ENCODE results near the gene HNRNPL. TPM values are rescaled to one million over a fixed set of nuclear protein-coding genes. Genes with fewer than 3 reads are reported as not detected.

Gene HNRNPL
- polyA plus RNA-seq, 2 of the 4 experiments (the other 2 are of a cell fraction), result 380 to 487 TPM

DNA sequence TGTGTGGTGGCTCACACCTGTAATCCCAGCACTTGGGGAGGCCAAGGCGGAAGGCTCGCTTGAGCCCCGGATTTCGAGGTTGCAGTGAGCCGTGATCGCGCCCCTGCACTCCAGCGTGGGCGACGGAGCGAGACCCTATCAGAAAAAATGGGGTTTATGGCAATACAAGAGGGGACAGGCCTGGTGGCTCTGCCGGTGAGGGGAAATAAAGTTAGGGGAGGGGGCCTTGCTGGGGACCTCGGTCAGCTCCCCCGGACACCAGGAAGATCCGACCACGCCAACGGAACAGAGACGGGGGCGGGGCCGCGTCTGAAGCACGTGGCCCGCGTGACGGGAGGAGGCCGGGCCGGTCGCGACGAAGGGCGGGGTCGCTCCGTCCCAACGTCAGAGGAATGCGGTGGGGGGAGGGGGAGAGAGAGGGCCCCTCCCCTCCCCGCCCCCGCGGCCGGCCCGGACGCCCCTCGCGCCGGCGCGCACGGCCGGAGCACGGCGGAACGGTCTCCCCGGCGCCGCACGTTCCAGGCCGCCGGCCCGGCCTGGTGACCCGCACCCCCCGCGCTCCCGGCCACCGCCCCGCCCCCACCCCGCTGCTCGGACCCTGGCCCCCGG lies 1.9 kb upstream of the HNRNPL start (continued):
- TF ChIP-seq NR3C1 (IDR thresholded peaks at IDR 0.05), result no peak
- no peak; the same call in none of the 2 replicates for TF ChIP-seq HEYL (CRISPR knock-in tag; IDR thresholded peaks at IDR 0.05)
- no peak for TF ChIP-seq FOSL2 (IDR thresholded peaks at IDR 0.05)
- no peak; the same call in 1 of the 2 replicates for TF ChIP-seq FOSL2 (CRISPR knock-in tag; IDR thresholded peaks at IDR 0.05)
- TF ChIP-seq BHLHE40 (IDR thresholded peaks at IDR 0.05; ENCODE audit: low read depth, low read length), result peak; percentile 86
- peak; percentile 77; the same call in 1 of the 2 replicates for TF ChIP-seq FOXS1 (CRISPR knock-in tag; IDR thresholded peaks at IDR 0.05)
- no peak for TF ChIP-seq NFE2L2 (conservative IDR thresholded peaks at IDR 0.05; ENCODE audit: low read length)
- peak; percentile 94 for TF ChIP-seq HOXB5 (CRISPR knock-in tag; IDR thresholded peaks at IDR 0.05)
- peak; percentile 99 for TF ChIP-seq MYC (IDR thresholded peaks at IDR 0.05; ENCODE audit: borderline replicate concordance, low read length)
- TF ChIP-seq ESRRA (IDR thresholded peaks at IDR 0.05; ENCODE audit: borderline replicate concordance, low read length), result no peak
- no peak for TF ChIP-seq ZSCAN20 (CRISPR knock-in tag; IDR thresholded peaks at IDR 0.05)
- peak; percentile 95 for TF ChIP-seq HOXB13 (CRISPR knock-in tag; IDR thresholded peaks at IDR 0.05; ENCODE audit: low read depth)
- no peak for TF ChIP-seq CEBPB (IDR thresholded peaks at IDR 0.05)
- peak; percentile 94; the same call in 1 of the 2 replicates for TF ChIP-seq TP53 (CRISPR knock-in tag; IDR thresholded peaks at IDR 0.05)
- TF ChIP-seq KDM1A (IDR thresholded peaks at IDR 0.05; ENCODE audit: low read depth), result 0 out of 2 replicates have a peak, but pooled peaks have one; percentile 15
- peak; percentile 22; the same call in 2 of the 3 replicates for TF ChIP-seq SMC3 (IDR thresholded peaks at IDR 0.05)
- TF ChIP-seq MAZ (IDR thresholded peaks at IDR 0.05; ENCODE audit: borderline replicate concordance, low read depth, low read length), result peak; percentile 97
- TF ChIP-seq CHD2 (IDR thresholded peaks at IDR 0.05; ENCODE audit: low read length, partially characterized antibody), result peak; percentile 76
- TF ChIP-seq RARB (CRISPR knock-in tag; IDR thresholded peaks at IDR 0.05), result no peak
- no peak for TF ChIP-seq MAFK (IDR thresholded peaks at IDR 0.05; ENCODE audit: partially characterized antibody)
- peak; percentile 44; the same call in 1 of the 2 replicates for TF ChIP-seq GATA3 (IDR thresholded peaks at IDR 0.05; ENCODE audit: borderline replicate concordance)
- TF ChIP-seq HOXA7 (CRISPR knock-in tag; IDR thresholded peaks at IDR 0.05), result peak; percentile 71; the same call in 1 of the 2 replicates
- TF ChIP-seq, protein P1, sequence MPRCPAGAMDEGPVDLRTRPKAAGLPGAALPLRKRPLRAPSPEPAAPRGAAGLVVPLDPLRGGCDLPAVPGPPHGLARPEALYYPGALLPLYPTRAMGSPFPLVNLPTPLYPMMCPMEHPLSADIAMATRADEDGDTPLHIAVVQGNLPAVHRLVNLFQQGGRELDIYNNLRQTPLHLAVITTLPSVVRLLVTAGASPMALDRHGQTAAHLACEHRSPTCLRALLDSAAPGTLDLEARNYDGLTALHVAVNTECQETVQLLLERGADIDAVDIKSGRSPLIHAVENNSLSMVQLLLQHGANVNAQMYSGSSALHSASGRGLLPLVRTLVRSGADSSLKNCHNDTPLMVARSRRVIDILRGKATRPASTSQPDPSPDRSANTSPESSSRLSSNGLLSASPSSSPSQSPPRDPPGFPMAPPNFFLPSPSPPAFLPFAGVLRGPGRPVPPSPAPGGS (IDR thresholded peaks at IDR 0.05), result peak; percentile 97
- TF ChIP-seq, protein P2, sequence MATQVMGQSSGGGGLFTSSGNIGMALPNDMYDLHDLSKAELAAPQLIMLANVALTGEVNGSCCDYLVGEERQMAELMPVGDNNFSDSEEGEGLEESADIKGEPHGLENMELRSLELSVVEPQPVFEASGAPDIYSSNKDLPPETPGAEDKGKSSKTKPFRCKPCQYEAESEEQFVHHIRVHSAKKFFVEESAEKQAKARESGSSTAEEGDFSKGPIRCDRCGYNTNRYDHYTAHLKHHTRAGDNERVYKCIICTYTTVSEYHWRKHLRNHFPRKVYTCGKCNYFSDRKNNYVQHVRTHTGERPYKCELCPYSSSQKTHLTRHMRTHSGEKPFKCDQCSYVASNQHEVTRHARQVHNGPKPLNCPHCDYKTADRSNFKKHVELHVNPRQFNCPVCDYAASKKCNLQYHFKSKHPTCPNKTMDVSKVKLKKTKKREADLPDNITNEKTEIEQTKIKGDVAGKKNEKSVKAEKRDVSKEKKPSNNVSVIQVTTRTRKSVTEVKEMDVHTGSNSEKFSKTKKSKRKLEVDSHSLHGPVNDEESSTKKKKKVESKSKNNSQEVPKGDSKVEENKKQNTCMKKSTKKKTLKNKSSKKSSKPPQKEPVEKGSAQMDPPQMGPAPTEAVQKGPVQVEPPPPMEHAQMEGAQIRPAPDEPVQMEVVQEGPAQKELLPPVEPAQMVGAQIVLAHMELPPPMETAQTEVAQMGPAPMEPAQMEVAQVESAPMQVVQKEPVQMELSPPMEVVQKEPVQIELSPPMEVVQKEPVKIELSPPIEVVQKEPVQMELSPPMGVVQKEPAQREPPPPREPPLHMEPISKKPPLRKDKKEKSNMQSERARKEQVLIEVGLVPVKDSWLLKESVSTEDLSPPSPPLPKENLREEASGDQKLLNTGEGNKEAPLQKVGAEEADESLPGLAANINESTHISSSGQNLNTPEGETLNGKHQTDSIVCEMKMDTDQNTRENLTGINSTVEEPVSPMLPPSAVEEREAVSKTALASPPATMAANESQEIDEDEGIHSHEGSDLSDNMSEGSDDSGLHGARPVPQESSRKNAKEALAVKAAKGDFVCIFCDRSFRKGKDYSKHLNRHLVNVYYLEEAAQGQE (IDR thresholded peaks at IDR 0.05), result no peak
- TF ChIP-seq POLR2AphosphoS2 (conservative IDR thresholded peaks at IDR 0.05; ENCODE audit: low read length), result no peak
- no peak for TF ChIP-seq JUNB (IDR thresholded peaks at IDR 0.05)
- TF ChIP-seq, protein P3, sequence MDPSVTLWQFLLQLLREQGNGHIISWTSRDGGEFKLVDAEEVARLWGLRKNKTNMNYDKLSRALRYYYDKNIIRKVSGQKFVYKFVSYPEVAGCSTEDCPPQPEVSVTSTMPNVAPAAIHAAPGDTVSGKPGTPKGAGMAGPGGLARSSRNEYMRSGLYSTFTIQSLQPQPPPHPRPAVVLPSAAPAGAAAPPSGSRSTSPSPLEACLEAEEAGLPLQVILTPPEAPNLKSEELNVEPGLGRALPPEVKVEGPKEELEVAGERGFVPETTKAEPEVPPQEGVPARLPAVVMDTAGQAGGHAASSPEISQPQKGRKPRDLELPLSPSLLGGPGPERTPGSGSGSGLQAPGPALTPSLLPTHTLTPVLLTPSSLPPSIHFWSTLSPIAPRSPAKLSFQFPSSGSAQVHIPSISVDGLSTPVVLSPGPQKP (IDR thresholded peaks at IDR 0.05; ENCODE audit: low read depth, low read length), result no peak
- TF ChIP-seq TFCP2L1 (CRISPR knock-in tag; IDR thresholded peaks at IDR 0.05), result peak; percentile 94
- peak; percentile 68 for TF ChIP-seq POLR2A (IDR thresholded peaks at IDR 0.05; ENCODE audit: low read length)
- TF ChIP-seq EHF (CRISPR knock-in tag; IDR thresholded peaks at IDR 0.05), result peak; percentile 92
- no peak for TF ChIP-seq CBX8 (IDR thresholded peaks at IDR 0.05)
- TF ChIP-seq RAD21 (conservative IDR thresholded peaks at IDR 0.05 in 1 of 2, IDR thresholded peaks at IDR 0.05 in 1 of 2), result no peak
- no peak; the same call in 1 of the 2 replicates for TF ChIP-seq CHD4 (IDR thresholded peaks at IDR 0.05; ENCODE audit: borderline replicate concordance)
- TF ChIP-seq, protein P4, sequence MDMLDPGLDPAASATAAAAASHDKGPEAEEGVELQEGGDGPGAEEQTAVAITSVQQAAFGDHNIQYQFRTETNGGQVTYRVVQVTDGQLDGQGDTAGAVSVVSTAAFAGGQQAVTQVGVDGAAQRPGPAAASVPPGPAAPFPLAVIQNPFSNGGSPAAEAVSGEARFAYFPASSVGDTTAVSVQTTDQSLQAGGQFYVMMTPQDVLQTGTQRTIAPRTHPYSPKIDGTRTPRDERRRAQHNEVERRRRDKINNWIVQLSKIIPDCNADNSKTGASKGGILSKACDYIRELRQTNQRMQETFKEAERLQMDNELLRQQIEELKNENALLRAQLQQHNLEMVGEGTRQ (IDR thresholded peaks at IDR 0.05), result peak; percentile 92
- TF ChIP-seq PHF8 (IDR thresholded peaks at IDR 0.05; ENCODE audit: borderline replicate concordance, low read depth), result no peak
- TF ChIP-seq ZFP36 (IDR thresholded peaks at IDR 0.05; ENCODE audit: borderline replicate concordance, partially characterized antibody), result no peak
- no peak; the same call in 1 of the 2 replicates for TF ChIP-seq NPAS2 (CRISPR knock-in tag; IDR thresholded peaks at IDR 0.05; ENCODE audit: borderline replicate concordance)
- TF ChIP-seq JUN (IDR thresholded peaks at IDR 0.05), result peak; percentile 98 to 99

Data from A549 (cell line).